NCI-H524 (cell line): ENCODE results near the gene ERCC6L2.

Experiments used
- DNase-seq, 2 experiments: peaks; one replicate each; lab custom pipeline; 2025; lab: John Stamatoyannopoulos, UW

ERCC6L2 gene

DNA sequence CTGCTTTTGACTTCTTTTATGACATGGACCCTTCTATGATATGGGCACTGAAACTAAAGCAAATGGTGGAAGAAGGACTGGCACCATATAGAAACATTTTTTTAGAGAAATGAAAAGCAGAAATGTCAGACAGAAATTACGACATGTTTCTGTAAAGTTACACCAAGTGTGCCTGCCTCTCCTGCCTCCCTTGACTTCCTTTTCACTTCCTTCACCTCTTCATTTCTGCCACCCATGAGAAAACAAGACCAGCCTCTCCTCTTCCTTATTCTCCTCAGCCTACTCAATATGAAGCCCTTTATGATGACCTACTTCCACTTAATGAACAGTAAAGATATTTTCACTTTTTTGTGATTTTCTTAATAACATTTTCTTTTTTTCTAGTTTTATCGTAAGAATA lies 44.5 kb downstream of the ERCC6L2 start:
- no peak for DNase-seq

DNA sequence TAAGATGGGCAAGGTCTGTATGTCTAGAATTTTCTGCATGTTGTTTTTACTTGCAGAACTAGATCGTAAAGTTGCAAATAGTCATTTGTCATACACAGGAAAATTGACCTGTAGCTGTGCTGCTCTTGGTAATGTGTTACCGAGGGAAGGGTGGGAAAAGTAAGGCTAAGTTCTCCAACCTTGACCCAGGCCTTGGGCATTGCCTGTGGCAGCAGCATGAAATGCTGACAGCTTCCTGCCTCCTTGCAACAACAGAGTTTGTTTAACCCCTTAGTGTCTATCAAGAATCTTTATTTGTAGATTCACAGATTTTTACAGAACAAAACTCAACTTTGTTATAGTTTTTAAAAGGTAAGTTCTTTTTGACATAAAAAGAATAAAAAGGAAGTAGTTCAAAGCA lies 48.3 kb downstream of the ERCC6L2 start:
- no peak for DNase-seq

DNA sequence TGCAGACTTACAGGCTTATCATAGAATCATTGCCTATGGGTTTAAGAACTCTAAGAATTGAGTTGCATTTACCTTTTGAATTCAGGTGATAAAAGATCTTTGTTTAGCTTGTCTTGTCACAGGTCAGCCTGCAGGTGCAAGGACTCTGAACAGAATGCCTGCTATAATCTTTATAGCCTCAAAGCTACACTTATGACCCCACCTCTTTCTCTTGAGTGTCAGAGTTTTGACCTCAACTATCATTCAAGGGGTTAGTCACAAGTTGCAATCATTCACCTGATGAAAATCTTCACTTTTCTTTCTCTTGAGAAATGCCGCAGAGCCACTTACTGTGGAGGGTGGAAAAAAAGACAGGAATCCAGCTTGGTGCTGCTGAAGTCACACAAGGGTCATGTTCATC lies 49.5 kb downstream of the ERCC6L2 start:
- DNase-seq, result no peak

DNA sequence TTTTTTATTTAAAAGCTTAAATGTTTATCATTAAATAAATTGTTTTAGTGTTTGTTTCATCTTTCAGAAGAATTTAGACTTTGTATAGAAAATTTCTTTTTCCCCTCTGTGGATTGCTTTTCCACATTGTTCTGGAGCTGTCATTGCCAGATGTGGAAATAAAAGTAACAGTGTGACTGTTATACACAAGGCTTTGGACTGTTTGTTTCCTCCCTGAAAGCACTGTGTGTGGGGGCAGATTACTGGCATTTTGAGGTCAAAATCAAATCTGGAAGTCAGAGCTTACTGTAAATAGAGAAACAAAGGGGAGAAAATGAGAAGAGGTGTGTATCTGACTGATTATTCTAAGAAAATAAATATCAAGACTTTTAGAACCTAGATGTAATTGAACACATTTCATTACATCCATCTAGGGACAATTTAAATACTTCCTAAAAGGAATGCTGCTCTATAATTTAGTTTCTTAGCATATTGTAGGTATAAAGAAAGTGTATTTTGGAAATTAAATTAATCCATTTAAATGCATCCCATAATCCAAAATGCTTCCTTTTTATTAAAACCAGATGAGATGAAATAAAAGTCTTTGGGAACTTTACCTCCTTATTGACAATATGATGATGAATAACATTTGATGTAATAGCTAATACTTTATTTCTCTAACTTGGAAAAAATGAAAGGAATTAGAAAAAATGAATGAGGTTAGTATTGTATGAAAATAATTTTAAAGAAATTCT lies 51.9 kb downstream of the ERCC6L2 start:
- no peak for DNase-seq

DNA sequence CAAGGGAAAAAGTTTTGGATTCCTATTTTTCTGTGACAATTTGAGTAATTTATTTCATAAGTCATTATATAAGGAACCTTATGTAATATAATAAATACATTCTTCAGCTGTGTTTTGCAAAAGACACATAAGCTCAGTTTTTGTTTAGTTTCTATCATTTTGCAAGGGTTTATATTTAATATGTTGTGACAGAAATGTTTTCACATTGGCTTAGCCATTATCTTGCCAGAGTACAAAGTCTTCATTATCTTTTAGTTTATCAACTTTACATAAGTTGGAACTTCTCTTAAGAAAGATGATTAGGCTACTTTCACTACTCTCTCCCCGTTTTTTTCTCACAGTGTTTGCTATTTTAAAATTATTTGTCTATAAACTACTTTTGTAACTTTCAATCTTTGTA lies 54.8 kb downstream of the ERCC6L2 start:
- no peak for DNase-seq

DNA sequence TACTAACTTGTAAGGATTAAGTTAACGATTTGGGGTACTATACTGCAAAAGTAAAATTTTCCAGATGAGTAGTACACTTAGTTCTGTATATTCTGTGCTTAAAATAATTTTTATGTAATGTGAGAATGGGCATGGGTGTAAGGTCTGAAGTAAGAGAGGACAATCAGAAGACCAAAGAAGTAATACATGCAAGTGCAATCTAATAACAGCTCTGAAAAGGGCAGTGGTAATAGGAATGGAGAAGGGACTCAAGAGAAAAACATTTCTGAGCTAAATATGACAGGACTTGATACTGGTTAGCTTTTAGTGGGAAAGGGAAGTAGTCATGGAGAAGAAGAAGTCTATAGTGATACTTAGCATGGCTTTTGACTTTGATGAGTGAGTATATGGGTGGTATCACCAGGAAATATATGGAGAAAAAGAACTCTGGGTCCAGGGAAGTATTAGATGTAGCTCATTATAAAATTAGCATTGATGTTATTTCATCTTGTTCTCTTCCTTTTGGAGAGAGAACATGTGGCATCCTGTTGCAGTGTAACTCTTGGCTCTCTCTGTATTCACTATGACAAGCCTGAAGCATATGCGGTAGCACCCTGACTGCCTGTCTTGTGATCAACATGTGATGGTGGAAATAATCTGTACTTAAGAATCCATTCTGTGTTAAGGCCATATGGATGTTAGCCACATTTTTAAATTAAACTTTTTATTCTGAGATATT lies 60.5 kb downstream of the ERCC6L2 start:
- no peak for DNase-seq

DNA sequence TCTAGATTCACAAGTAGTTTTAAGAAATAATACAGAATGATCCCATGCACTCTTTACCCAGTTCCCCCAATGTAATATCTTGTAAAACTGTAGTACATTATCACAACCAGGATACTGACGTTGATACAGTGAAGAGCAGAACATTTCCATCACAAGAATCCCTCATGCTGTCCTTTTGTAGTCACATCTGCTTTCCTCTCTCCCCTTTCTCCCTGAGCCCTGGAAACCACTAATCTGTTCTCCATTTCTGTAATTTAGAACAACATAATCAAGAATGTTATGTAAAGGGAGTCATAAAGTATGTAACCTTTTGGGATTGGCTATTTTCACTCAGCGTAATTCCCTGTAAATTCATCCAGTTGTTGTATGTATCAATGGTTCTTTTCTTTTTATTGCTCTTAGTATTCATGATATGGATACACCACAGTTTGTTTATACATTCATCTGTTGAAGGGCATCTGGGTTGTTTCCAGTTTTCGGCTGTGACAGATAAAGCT lies 61.1 kb downstream of the ERCC6L2 start:
- DNase-seq, result no peak

DNA sequence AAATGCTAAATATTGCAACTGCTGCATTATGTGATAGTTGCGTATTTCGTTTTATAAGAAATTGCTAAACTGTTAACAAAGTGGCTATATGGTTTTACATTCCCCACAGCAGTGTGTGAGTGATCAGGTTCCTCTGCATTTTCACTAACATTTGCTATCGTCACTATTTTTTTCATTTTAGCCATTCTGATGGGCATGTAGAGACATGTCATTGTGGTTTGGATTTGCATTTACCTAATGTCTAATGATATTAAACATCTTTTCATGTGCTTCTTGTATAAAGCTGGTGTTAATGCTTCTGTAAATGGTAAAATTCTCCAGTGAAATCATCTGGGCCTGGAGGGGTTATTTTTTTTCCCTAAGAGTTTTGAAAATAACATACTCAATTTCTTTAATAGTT lies 61.6 kb downstream of the ERCC6L2 start:
- DNase-seq, result no peak

DNA sequence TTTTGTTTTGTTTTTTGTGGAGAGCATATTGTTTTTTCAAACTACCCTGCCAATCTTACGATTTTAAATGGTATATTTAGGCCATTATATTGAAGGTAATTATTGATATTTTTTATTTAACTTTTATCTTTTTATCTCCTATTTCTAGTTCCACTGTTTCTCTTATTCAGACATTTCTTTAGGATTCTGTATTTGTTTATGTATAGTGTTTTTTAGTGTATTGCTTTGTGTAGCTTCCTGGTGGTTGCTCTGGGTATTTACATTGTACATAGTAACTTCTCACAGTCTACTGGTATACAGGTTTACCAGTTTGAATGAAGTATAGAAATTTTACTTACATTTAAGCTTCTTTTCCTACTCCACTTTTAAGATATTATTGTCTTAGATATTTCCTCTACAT lies 63.2 kb downstream of the ERCC6L2 start:
- DNase-seq, result no peak

DNA sequence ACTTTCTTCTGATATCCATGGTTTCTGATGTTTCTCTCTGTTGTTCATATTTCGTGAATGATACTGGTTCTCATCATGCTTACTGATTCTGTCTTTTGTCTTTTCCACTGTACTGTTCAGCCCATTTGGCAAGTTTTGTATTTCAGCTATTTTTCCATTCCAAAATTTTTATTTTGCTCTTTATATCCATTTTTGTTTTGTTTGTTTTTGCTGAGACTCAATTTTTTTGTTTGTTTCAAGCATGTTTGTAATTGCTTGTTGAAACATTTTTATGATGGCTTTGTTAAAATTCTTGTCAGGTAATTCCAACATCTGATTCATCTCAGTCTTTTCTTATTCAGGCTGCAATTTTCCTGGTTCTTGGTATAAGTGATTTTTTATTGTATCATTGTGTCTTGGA lies 64.0 kb downstream of the ERCC6L2 start:
- DNase-seq, result no peak

DNA sequence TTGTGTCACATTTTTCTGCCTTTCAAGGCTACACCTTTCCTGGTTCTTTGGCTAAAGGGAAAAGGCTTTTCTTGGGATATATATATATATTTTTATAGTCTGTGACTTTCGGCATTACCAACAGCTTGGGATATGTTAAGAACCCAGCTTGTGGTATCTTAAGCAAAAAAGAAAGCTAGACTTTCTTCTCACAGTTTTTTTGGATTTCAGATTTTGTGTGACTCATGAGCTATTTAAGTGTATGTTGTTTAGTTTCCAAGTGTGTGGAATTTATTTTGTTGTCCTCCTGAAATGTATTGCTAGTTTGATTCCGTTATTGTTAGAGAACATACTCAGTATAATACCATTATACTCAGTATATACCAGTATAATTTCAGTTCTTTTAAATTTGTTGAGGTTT lies 64.8 kb downstream of the ERCC6L2 start:
- no peak for DNase-seq

DNA sequence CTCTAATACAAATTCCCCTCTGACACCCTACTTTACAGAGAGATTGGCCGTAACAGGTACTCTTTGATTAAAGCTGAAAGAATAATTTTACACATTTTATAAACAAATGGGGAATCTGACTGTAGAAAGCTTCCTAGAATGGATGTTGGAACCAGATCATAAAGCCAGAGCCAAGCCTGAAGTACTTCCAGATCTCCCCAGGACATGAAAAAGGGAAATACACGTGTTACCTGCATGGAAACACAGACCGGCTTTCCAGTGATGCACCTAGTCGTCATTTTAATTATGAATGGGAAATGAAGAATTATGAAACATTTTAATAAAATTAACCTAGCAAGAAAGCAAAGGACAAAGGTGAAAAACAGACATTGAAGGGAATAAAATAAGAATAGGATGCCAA lies 66.5 kb downstream of the ERCC6L2 start:
- no peak for DNase-seq

DNA sequence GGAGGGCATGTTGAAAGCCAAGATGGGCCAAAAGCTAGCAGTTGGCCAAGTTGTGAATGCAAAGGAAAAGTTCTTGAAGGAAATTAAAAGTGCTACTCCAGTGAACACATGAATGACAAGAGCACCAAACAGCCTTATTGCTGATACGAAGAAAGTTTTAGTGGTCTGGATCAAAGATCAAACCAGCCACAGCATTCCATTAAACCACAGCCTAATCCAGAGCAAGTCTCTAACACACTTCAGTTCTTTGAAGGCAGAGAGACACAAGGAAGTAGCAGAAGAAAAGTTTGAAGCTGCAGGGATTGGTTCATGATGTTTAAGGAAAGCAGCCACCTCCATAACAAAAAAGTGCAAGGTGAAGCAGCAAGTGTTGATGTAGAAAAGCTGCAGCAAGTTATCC lies 71.6 kb downstream of the ERCC6L2 start:
- DNase-seq, result no peak

DNA sequence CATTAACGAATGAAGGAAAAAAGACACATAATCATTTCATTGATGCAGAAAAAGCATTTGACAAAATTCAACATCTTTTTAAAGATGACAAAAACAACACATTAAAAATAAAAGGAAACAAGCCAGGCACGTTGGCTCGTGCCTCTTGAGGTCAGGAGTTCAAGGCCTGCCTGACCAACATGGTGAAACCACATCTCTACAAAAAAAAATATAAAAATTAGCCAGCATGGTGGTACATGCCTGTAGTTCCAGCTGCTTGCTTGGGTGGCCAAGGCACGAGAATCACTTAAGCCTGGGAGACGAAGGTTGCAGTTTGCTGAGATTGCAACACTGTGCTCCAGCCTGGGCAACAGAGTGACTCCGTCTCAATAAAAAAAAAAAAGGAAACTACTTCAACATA lies 77.0 kb downstream of the ERCC6L2 start:
- DNase-seq, result no peak

DNA sequence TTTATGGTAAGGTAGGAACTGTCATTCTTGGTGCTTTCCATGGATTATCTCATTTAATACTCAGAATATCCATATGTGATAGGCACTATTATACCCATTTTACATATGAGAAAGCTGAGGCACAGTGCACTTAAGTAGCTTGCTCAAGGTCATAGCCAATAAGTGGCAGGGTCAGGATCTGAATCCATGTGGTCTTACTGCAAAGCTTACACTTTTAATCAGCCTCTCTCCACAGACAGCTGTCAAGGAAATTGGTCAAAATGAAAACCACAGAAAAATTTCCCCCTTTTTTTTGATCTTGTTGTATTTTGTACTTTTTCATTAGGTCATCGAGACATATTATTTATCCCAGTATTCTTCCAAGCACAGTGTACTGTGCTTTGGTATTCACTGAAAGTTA lies 78.5 kb downstream of the ERCC6L2 start:
- no peak for DNase-seq

DNA sequence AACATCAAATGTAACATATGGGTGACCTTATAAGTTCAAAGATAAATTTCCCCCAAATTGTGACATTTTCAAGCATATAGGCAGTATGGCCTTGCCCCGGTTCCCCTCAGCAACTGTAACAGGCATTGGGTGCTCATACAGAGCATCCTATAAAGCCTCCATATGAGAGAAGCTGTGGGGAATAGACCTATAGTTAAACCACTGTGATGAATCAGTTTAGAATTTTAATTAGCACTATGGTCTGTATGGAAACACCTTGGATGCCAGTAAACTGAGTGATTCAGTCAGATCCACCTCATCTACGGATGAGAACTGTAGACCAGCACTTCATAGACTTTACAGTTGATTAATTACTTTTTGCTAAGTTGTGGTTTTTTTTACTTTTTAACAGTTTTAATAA lies 79.4 kb downstream of the ERCC6L2 start:
- no peak for DNase-seq

DNA sequence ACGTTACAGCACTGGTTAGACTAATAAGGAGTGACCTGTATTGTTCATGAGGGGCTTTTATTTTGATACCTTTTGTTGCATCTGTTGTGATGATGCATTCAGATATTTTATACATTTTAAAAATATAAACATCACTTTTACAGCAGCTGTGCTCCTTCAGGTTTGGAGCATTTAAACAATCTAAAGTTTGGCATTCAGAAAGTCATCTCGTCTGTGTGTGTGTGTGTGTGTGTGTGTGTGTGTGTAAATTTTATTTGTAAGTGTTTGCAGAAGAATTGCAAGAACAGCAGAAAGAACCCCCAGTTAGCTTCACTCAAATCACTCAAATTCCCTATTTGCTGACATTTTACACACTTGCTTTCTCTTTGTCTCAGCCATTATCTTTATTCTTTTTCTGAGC lies 87.4 kb downstream of the ERCC6L2 start:
- no peak for DNase-seq

DNA sequence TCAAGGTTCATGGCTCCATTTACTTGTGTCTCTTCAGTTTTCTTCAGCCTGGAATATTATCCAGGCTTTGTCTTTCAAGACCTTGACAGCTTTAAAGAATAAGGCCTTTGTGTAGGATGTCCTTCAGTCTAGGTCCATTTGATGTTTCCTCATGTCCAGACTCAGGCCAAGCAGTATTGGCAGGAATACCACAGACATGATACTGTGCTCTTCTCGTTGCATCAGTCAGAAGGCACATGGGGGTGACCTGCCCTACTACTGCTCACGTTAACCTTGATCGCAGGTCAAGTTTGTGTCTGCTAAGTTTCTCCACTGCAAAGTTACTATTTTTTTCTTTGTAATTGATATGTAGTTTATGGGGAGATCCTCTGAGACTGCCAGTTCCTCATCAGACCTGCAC lies 88.2 kb downstream of the ERCC6L2 start:
- no peak for DNase-seq

DNA sequence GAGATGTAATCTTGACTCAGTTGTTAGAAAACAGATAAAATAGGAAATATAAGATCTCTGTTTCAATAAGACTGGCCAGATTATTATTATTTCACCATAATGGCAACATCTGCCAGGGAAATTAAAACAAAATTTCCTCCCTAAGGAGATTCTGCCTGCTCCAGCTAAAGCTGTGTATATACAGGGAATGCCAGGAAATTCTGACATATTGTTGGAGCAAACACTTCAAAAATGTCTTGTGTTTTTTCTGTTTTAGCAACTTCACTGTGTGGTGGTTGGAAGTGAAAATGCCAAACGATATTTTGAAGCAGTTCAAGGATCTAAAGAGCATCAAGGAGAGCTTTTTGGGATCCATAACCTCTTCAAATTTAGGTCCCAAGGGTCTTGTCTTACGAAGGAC lies 90.8 kb downstream of the ERCC6L2 start:
- DNase-seq, result peak in 1 of 2 experiments; percentile 18

DNA sequence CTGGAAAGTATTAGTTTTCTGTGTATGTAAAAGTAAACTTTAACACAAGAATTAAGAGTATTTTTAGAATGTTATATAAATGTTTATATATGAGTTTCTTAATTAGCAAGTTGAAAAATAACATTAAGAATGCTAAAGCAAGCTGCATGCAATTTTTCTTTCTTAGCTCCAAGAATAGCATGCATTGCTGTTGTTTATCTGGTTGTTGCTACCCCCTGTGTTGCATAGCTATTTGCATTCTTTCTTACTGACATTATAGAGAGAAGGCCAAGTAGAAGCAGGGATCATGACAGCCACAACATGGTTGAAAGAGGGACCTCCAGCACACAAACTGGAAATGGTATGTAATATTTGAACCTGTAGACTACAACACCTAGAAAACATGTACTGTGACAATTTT lies 94.8 kb downstream of the ERCC6L2 start:
- DNase-seq, result no peak

DNA sequence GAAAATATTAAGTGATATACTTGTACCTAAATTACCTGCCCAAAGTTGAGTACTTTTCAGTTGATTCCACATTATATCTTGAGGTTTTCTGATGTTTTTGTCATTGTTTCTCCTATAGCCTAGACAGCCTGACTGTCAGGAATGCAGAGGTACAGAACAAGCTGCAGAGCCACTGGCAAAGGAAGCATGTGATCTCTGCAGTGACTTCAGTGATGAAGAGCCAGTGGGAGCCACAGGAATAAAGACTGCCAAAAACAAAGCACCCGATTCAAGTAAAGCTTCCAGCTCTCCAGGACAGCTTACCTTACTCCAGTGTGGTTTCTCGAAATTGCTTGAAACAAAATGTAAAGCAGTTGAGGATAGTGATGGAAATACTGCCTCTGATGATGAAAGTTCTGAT lies 96.3 kb downstream of the ERCC6L2 start:
- no peak for DNase-seq

DNA sequence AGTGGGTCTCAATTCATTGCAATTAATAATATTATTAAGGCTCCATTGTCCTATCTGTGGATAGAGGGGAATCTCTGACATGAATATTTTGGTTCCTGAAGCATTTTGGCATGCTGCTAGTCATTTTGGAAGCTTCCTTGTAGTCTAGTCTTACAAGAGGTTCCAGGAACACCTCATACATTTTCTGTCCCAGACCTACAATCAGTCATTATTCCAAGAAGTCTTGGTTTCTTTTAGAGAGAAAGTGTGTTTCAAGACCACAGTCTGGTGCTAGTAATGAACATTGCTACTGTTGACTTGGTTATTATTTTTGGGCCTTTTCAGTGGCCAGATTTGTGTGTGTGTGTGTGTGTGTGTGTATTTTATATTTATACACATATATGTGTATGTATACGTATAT lies 98.9 kb downstream of the ERCC6L2 start:
- DNase-seq, result no peak

DNA sequence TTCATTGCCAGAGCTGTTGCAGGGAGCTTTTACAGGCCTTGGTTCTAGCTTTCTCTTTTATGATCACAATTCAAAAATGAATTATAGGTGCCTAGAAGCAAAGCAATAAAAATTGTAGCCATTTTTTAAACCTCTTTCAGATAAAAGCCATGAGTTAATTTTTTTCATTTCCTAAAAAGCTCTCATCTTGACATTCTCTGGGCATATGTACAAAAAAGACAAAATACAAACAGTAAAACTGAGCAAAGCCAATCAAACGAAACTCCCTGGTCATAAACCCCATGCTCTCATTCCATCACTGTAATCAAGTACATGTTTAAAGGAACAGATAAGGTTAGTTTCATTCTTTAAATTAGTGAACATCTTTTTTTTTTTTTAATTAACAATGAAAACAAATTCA lies 101.9 kb downstream of the ERCC6L2 start:
- no peak for DNase-seq

DNA sequence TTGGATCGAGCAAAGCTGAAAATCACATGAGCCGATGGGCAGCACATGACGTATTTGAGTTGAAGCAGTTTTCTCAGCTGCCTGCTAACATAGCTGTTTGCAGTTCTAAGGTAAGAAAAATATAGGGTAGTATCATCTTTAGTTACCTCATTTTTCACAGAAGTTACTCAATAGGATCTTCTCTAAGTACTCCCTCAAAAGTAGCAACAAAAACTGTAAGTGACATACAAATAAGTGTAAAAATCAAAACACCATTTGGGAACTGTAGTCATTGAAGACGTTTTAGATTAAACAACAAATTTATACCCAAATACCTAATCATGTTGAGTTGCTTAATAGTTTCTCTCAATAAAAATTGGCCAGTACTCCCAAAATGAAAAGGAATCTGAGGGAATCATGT lies 102.6 kb downstream of the ERCC6L2 start:
- DNase-seq, result no peak
